Fibroblast of skin of abdomen (primary cell): ENCODE data around the gene TNNT3.
"Not testable (repeated sequence)": the region's sequence is repeated elsewhere in the genome, so short reads cannot be mapped to it uniquely, and the experiment has no call there.

Experiments used
- DNase-seq: peaks from one replicate; pipeline ENCODE4 v3.0.0-alpha.2; 2013

The TNNT3 gene

GRCh38 chr11:1881442-1882264, 37.9 kb upstream of the TNNT3 start:
- DNase-seq, result peak; percentile 17

GRCh38 chr11:1882265-1883238, 37.0 kb upstream of the TNNT3 start:
- peak; percentile 67 for DNase-seq

GRCh38 chr11:1883346-1884302, 35.9 kb upstream of the TNNT3 start:
- DNase-seq, result no peak

GRCh38 chr11:1884303-1884700, 35.2 kb upstream of the TNNT3 start:
- no peak for DNase-seq

GRCh38 chr11:1886551-1886950, 33.0 kb upstream of the TNNT3 start:
- DNase-seq, result not testable (repeated sequence)

GRCh38 chr11:1887451-1888346, 31.8 kb upstream of the TNNT3 start:
- no peak for DNase-seq

- DNase-seq, result no peak
Observed at GRCh38 chr11:1888347-1888753, 31.2 kb upstream of the TNNT3 start.

GRCh38 chr11:1888811-1889210, 30.7 kb upstream of the TNNT3 start:
- no peak for DNase-seq

- no peak for DNase-seq
Observed at GRCh38 chr11:1889224-1889930, 30.1 kb upstream of the TNNT3 start.

GRCh38 chr11:1889941-1890855, 29.3 kb upstream of the TNNT3 start:
- DNase-seq, result no peak

GRCh38 chr11:1890856-1891830, 28.4 kb upstream of the TNNT3 start:
- no peak for DNase-seq

- DNase-seq, result no peak
Observed at GRCh38 chr11:1891831-1892115, 27.7 kb upstream of the TNNT3 start, which contains the start of gene PRR33. TSS of gene PRR33 (minus strand) at chr11:1891895. CDS start at chr11:1890584, 1,311 bp downstream.

GRCh38 chr11:1892116-1892515, 27.4 kb upstream of the TNNT3 start:
- DNase-seq, result no peak

GRCh38 chr11:1892558-1892957, 26.9 kb upstream of the TNNT3 start:
- DNase-seq, result no peak

- no peak for DNase-seq
Observed at GRCh38 chr11:1893581-1894359, 25.7 kb upstream of the TNNT3 start.

- DNase-seq, result no peak
Observed at GRCh38 chr11:1894759-1895158, 24.7 kb upstream of the TNNT3 start.

GRCh38 chr11:1896468-1896867, 23.0 kb upstream of the TNNT3 start:
- no peak for DNase-seq
